HepG2 (cell line): ENCODE results near the gene PIAS3. TPM values are rescaled to one million over a fixed set of nuclear protein-coding genes. Genes with fewer than 3 reads are reported as not detected.

Experiments used
- ATAC-seq: fragments of 200-7000 bp; cut with Tn5 transposase; 3 replicates; pipeline ENCODE4 v1.9.1; 2020; ENCODE audit warnings: mild to moderate bottlenecking, moderate library complexity
- BruUV-seq: library from RNA; stranded (reverse); fragments of 400-500 nt; replicated peaks from 2 replicates; lab custom pipeline; 2021; lab: Mats Ljungman, UMichigan
- CTCF ChIA-PET: fragments of 300-600 bp; formaldehyde crosslinking; extraction: SDS; loops from one replicate; lab custom pipeline; 2021; ENCODE audit warnings: low total read pairs, inconsistent platforms, low intra/inter-chr PET ratio; lab: Yijun Ruan, JAX
- POLR2A ChIA-PET: fragments of 350-600 bp; sonication (Branson Sonifier 250); formaldehyde crosslinking; loops from one replicate; lab custom pipeline; 2020; ENCODE audit warnings: antibody characterized with exemption, inconsistent platforms; lab: Yijun Ruan, JAX
- DNase-seq: peaks from one replicate; pipeline ENCODE4 v3.0.0-alpha.2; 2015; ENCODE audit warnings: low spot score
- FAIRE-seq: peaks from 3 replicates; lab custom pipeline; 2011; peaks lifted over from hg19 to GRCh38; lab: Jason Lieb, UNC
- H2AFZ ChIP-seq: one replicate; pipeline ENCODE4 v1.6.1; 2011; ENCODE audit warnings: low read length, inconsistent platforms
- H3K27ac ChIP-seq: fragments of 300-600 bp; 3 replicates; pipeline ENCODE4 v1.8.0; 2011; ENCODE audit warnings: mixed run types, mild to moderate bottlenecking, mixed read lengths, low read length, inconsistent platforms; ENCODE audit not compliant: insufficient read depth; ENCODE audit errors: extremely low read length
- H3K27me3 ChIP-seq, 2 experiments: fragments of 200-600 bp in 1 of 2; 2 replicates in 1 of 2; 3 replicates in 1 of 2; pipeline versions ENCODE4 v1.6.0 to v1.8.0; 2011; ENCODE audit warnings: low read length in 2 of 2, mild to moderate bottlenecking in 2 of 2, moderate library complexity in 2 of 2, inconsistent platforms in 1 of 2; ENCODE audit not compliant: insufficient read depth in 2 of 2, control insufficient read depth in 1 of 2
- H3K36me3 ChIP-seq, 2 experiments: fragments of 200-600 bp in 1 of 2; replicated peaks in 1 of 2; 2 replicates in 1 of 2; 3 replicates in 1 of 2; pipeline versions ENCODE4 v1.5.1 to v1.8.0; 2011; ENCODE audit warnings: low read length in 2 of 2, inconsistent platforms in 1 of 2; ENCODE audit not compliant: insufficient read depth in 2 of 2, control insufficient read depth in 1 of 2
- H3K4me1 ChIP-seq: 2 replicates; pipeline ENCODE4 v1.5.1; 2012; ENCODE audit warnings: low read length, inconsistent platforms; ENCODE audit not compliant: insufficient read depth
- H3K4me2 ChIP-seq: 2 replicates; pipeline ENCODE4 v1.6.0; 2011; ENCODE audit warnings: low read depth, low read length, inconsistent platforms
- H3K4me3 ChIP-seq, 3 experiments: fragments of 200-600 bp in 1 of 3; sonication (generic), shearing (Covaris generic) in 1 of 3; replicated peaks in 1 of 3; 2 replicates each; pipeline ENCODE4 v1.5.1; 2011 to 2016; ENCODE audit warnings: low read length in 3 of 3, inconsistent platforms in 2 of 3, low read depth in 2 of 3, mild to moderate bottlenecking in 2 of 3, control low read depth in 1 of 3, mixed read lengths in 1 of 3; ENCODE audit not compliant: insufficient read depth in 1 of 3
- H3K79me2 ChIP-seq: one replicate; pipeline ENCODE4 v1.6.1; 2011; ENCODE audit warnings: low read length, inconsistent platforms; ENCODE audit not compliant: insufficient read depth
- H3K9ac ChIP-seq: 2 replicates; pipeline ENCODE4 v1.6.0; 2011; ENCODE audit warnings: mild to moderate bottlenecking, low read depth, low read length, inconsistent platforms; ENCODE audit not compliant: insufficient read depth
- H3K9me3 ChIP-seq: 2 replicates; pipeline ENCODE4 v1.5.1; 2012; ENCODE audit warnings: mild to moderate bottlenecking, low read length
- H4K20me1 ChIP-seq: 2 replicates; pipeline ENCODE4 v1.6.0; 2011; ENCODE audit warnings: inconsistent platforms, mild to moderate bottlenecking, low read length, moderate library complexity; ENCODE audit not compliant: insufficient read depth
- ATF7 ChIP-seq, 2 experiments: fragments of 450-650 bp in 1 of 2; sonication (generic) in 1 of 2; formaldehyde crosslinking in 1 of 2; IDR thresholded peaks; 2 replicates each; pipeline versions ENCODE4 v1.4.0 to v1.6.1; 2016 to 2020; ENCODE audit warnings: antibody characterized with exemption in 1 of 2, mild to moderate bottlenecking in 1 of 2, missing genetic modification reagents in 1 of 2
- CCDC6 ChIP-seq: sonication (generic); formaldehyde crosslinking; IDR thresholded peaks from 2 replicates; pipeline ENCODE4 v1.8.1; 2022; ENCODE audit warnings: mild to moderate bottlenecking, missing genetic modification reagents, moderate library complexity
- FOXP1 ChIP-seq, 2 experiments: fragments of 450-650 bp in 1 of 2; IDR thresholded peaks; 2 replicates each; pipeline ENCODE4 v1.6.1; 2017 to 2018; ENCODE audit warnings: antibody characterized with exemption in 1 of 2
- HIC2 ChIP-seq: sonication (generic); formaldehyde crosslinking; IDR thresholded peaks from 2 replicates; pipeline ENCODE4 v1.9.0; 2022; ENCODE audit warnings: low read depth, missing genetic modification reagents
- KDM3A ChIP-seq: IDR thresholded peaks from 2 replicates; pipeline ENCODE4 v1.6.1; 2018; ENCODE audit warnings: low read depth, missing compliant biosample characterization
- NKX3-1 ChIP-seq: sonication (generic); formaldehyde crosslinking; IDR thresholded peaks from 2 replicates; pipeline ENCODE4 v1.5.0; 2020; ENCODE audit warnings: missing genetic modification reagents
- POLR2AphosphoS5 ChIP-seq: IDR thresholded peaks from 2 replicates; pipeline ENCODE4 v1.6.1; 2012; ENCODE audit warnings: low read depth, low read length
- PRPF4 ChIP-seq: fragments of 200-400 bp; formaldehyde crosslinking; IDR thresholded peaks from 2 replicates; pipeline ENCODE4 v1.6.1; 2016; ENCODE audit warnings: low read length, low read depth; ENCODE audit not compliant: poor library complexity, severe bottlenecking
- RCOR2 ChIP-seq: IDR thresholded peaks from 2 replicates; pipeline ENCODE4 v1.6.1; 2016; ENCODE audit warnings: missing biosample characterization, missing genetic modification reagents
- SMARCC2 ChIP-seq: fragments of 450-650 bp; IDR thresholded peaks from 2 replicates; pipeline ENCODE4 v1.6.1; 2017; ENCODE audit warnings: antibody characterized with exemption, mild to moderate bottlenecking
- TBP ChIP-seq: sonication (generic); formaldehyde crosslinking; IDR thresholded peaks from 2 replicates; pipeline ENCODE4 v1.5.0; 2020; ENCODE audit warnings: missing genetic modification reagents
- XBP1 ChIP-seq: sonication (generic); formaldehyde crosslinking; IDR thresholded peaks from 2 replicates; pipeline ENCODE4 v1.5.0; 2020; ENCODE audit warnings: missing genetic modification reagents
- ZBTB20 ChIP-seq: sonication (generic); formaldehyde crosslinking; IDR thresholded peaks from 2 replicates; pipeline ENCODE4 v1.8.1; 2023; ENCODE audit warnings: missing genetic modification reagents, low read depth, mild to moderate bottlenecking, borderline replicate concordance
- ZMYM2 ChIP-seq: sonication (generic); formaldehyde crosslinking; IDR thresholded peaks from 2 replicates; pipeline ENCODE4 v1.8.0; 2022; ENCODE audit warnings: mild to moderate bottlenecking, missing genetic modification reagents
- ZNF180 ChIP-seq: sonication (generic); formaldehyde crosslinking; IDR thresholded peaks from 2 replicates; pipeline ENCODE4 v1.4.0; 2020; ENCODE audit warnings: low read depth, missing genetic modification reagents, borderline replicate concordance
- ZNF367 ChIP-seq: sonication (generic); formaldehyde crosslinking; IDR thresholded peaks from 2 replicates; pipeline ENCODE4 v1.4.0; 2020; ENCODE audit warnings: missing genetic modification reagents, borderline replicate concordance
- ZNF749 ChIP-seq: sonication (generic); formaldehyde crosslinking; IDR thresholded peaks from 2 replicates; pipeline ENCODE4 v1.8.0; 2022; ENCODE audit warnings: mild to moderate bottlenecking, missing genetic modification reagents, moderate library complexity, borderline replicate concordance
- WGBS: methylation state at CpG from one replicate; pipeline ENCODE4 v1.1.6; 2017; ENCODE audit warnings: low lambda C conversion rate; 5-methylcytosine and 5-hydroxymethylcytosine counted together
- in situ Hi-C: cut with HindIII; loops from 2 replicates; pipeline ENCODE4 v1.10.0; 2017; ENCODE audit warnings: low pct_unique_long_range_greater_than_20kb; ENCODE audit not compliant: extremely low pct_ligation_motif_present
- intact Hi-C: fragments of 100-400 bp; cut with micrococcal nuclease; formaldehyde crosslinking; loops from one replicate; pipeline ENCODE4 v1.10.0; 2022; ENCODE audit not compliant: unreplicated experiment
- polyA plus RNA-seq, 8 experiments: library from polyadenylated mRNA; depleted of rRNA in 3 of 8; stranded (reverse) in 7 of 8; unstranded in 1 of 8; fragments of >200 nt; fragmentation: Illumina TruSeq in 4 of 8; extraction: Trizol in 4 of 8; gene quantifications; 2 replicates each; pipeline versions ENCODE4 v1.2.1 to v1.2.3, GENCODE V29; 2011 to 2016; ENCODE audit warnings: low read depth in 4 of 8, missing spikeins in 1 of 8, mixed read lengths in 1 of 8; ENCODE audit not compliant: insufficient read depth in 1 of 8
- total RNA-seq, 5 experiments: library from RNA; depleted of rRNA; stranded (reverse); fragments of >200 nt; fragmentation: Illumina TruSeq; extraction: Trizol; gene quantifications; 2 replicates each; pipeline ENCODE4 v1.2.3, GENCODE V29; 2016; ENCODE audit warnings: low read depth in 1 of 5

The PIAS3 gene
- total and polyA plus RNA-seq, 2 of the 13 experiments (the other 11 are each of a cell fraction or from before 2014, with no cell fraction given): 3.7 to 8.0 TPM

GRCh38 chr1:145804235-145805045, 54.4 kb downstream of the PIAS3 start (continued):
- TF ChIP-seq ZNF180: no peak
- no peak for TF ChIP-seq ZBTB20
- no peak for TF ChIP-seq ZNF749 (CRISPR knock-in tag)
- no peak for TF ChIP-seq FOXP1 (IDR thresholded peaks at IDR 0.05)
- TF ChIP-seq FOXP1 (CRISPR knock-in tag; IDR thresholded peaks at IDR 0.05): no peak
- TF ChIP-seq NKX3-1 (CRISPR knock-in tag): no peak
- TF ChIP-seq XBP1 (CRISPR knock-in tag): no peak
- TF ChIP-seq ZMYM2 (CRISPR knock-in tag): no peak
- no peak for TF ChIP-seq PRPF4
- TF ChIP-seq ATF7 (IDR thresholded peaks at IDR 0.05): no peak
- no peak for TF ChIP-seq ATF7 (CRISPR knock-in tag; IDR thresholded peaks at IDR 0.05)
- TF ChIP-seq, all 625 proteins: peak for 0

- 100% methylated on average over 2 of the region's 2 CpGs for WGBS
- H3K27ac ChIP-seq: no peak overlapping the region
- H3K9ac ChIP-seq: no peak overlapping the region
- no peak for TF ChIP-seq ZNF367 (CRISPR knock-in tag)
- no peak for TF ChIP-seq CCDC6 (CRISPR knock-in tag)
- TF ChIP-seq TBP (CRISPR knock-in tag): no peak
- no peak for TF ChIP-seq KDM3A
- TF ChIP-seq POLR2AphosphoS5: no peak
- no peak for TF ChIP-seq RCOR2 (CRISPR knock-in tag)
- no peak for TF ChIP-seq SMARCC2
- no peak for TF ChIP-seq HIC2 (CRISPR knock-in tag)
- ChIA-PET CTCF (no interaction called here), POLR2A (no interaction called here)
- no TSS peak for BruUV-seq
- intact Hi-C loops (no loop called here), in situ Hi-C loops (no loop called here)
- peaks cover 8% of the 10 kb centered on the region for H3K9me3 ChIP-seq
- no peaks in the 10 kb centered on the region for H3K36me3 ChIP-seq
- DNase-seq (no peak), ATAC-seq (no peak), FAIRE-seq (no peak)
- H2AFZ ChIP-seq: no peak overlapping the region
- H3K79me2 ChIP-seq: peaks cover 17% of the 10 kb centered on the region
- H3K27me3 ChIP-seq: no peaks in the 10 kb centered on the region
- H3K4me3 ChIP-seq: no peak overlapping the region
- no peaks in the 10 kb centered on the region for H4K20me1 ChIP-seq
- H3K4me2 ChIP-seq: no peak overlapping the region
- H3K4me1 ChIP-seq: no peaks in the 10 kb centered on the region
These were observed 59.1 kb downstream of the PIAS3 start for GRCh38 chr1:145799806-145800205.
